Neural progenitor cell (in vitro differentiated cells): Measurements from ENCODE around the gene GNAQ. TPM values are rescaled to one million over a fixed set of nuclear protein-coding genes. Genes with fewer than 3 reads are reported as not detected.
"Not testable (repeated sequence)": the region's sequence is repeated elsewhere in the genome, so short reads cannot be mapped to it uniquely, and the experiment has no call there.

ENCODE experiments used
- DNase-seq: peaks from one replicate; pipeline ENCODE4 v3.0.0-alpha.2; 2016; ENCODE audit warnings: low spot score
- H2AFZ ChIP-seq: fragments of 200-600 bp; sonication (generic); replicated peaks from 2 replicates; pipeline ENCODE4 v1.6.1; 2016; ENCODE audit warnings: antibody characterized with exemption
- H3F3A ChIP-seq: fragments of 200-600 bp; sonication (generic); 2 replicates; pipeline ENCODE4 v1.6.1; 2016; ENCODE audit warnings: antibody characterized with exemption, low read depth
- H3K27ac ChIP-seq: fragments of 200-600 bp; sonication (generic); 2 replicates; pipeline ENCODE4 v1.5.1; 2016; ENCODE audit warnings: mild to moderate bottlenecking
- H3K27me3 ChIP-seq: fragments of 200-600 bp; sonication (generic); 2 replicates; pipeline ENCODE4 v1.6.1; 2016; ENCODE audit warnings: mild to moderate bottlenecking, moderate library complexity
- H3K36me3 ChIP-seq: fragments of 200-600 bp; sonication (generic); 2 replicates; pipeline ENCODE4 v1.5.1; 2016
- H3K4me1 ChIP-seq: fragments of 200-600 bp; sonication (generic); 2 replicates; pipeline ENCODE4 v1.6.1; 2016; ENCODE audit warnings: mixed run types
- H3K4me2 ChIP-seq: fragments of 200-600 bp; sonication (generic); 2 replicates; pipeline ENCODE4 v1.6.1; 2016
- H3K4me3 ChIP-seq: fragments of 200-600 bp; sonication (generic); 2 replicates; pipeline ENCODE4 v1.5.1; 2016
- H3K79me2 ChIP-seq: fragments of 200-600 bp; sonication (generic); 2 replicates; pipeline ENCODE4 v1.6.1; 2016; ENCODE audit warnings: low read depth
- H3K9ac ChIP-seq: fragments of 200-600 bp; sonication (generic); 2 replicates; pipeline ENCODE4 v1.6.1; 2016
- H3K9me3 ChIP-seq: fragments of 200-600 bp; sonication (generic); 2 replicates; pipeline ENCODE4 v1.5.1; 2016; ENCODE audit warnings: low read depth
- H4K20me1 ChIP-seq: fragments of 200-600 bp; sonication (generic); 2 replicates; pipeline ENCODE4 v1.6.1; 2016; ENCODE audit warnings: low read depth
- H3K27ac Mint-ChIP-seq: 3 replicates; pipeline ENCODE4 v1.8.0; 2021; ENCODE audit warnings: mixed read lengths
- H3K27me3 Mint-ChIP-seq: 2 replicates; pipeline ENCODE4 v1.8.0; 2022; ENCODE audit warnings: low read depth, mild to moderate bottlenecking, inconsistent platforms, moderate library complexity, mixed read lengths; ENCODE audit not compliant: insufficient read depth
- H3K36me3 Mint-ChIP-seq: 3 replicates; pipeline ENCODE4 v1.8.0; 2021; ENCODE audit warnings: mixed read lengths
- H3K4me1 Mint-ChIP-seq: 3 replicates; pipeline ENCODE4 v1.8.0; 2021; ENCODE audit warnings: mixed read lengths
- H3K4me3 Mint-ChIP-seq: 3 replicates; pipeline ENCODE4 v1.8.0; 2021; ENCODE audit warnings: mild to moderate bottlenecking, moderate library complexity, mixed read lengths
- H3K9me3 Mint-ChIP-seq: 3 replicates; pipeline ENCODE4 v1.8.0; 2020; ENCODE audit warnings: mixed read lengths
- CTCF ChIP-seq: fragments of 200-600 bp; sonication (generic); IDR thresholded peaks from 2 replicates; pipeline ENCODE4 v1.5.1; 2017; ENCODE audit warnings: antibody characterized with exemption, mild to moderate bottlenecking
- EZH2 ChIP-seq: fragments of 200-600 bp; sonication (generic); IDR thresholded peaks from 2 replicates; pipeline ENCODE4 v1.6.1; 2017; ENCODE audit warnings: antibody characterized with exemption, mild to moderate bottlenecking, moderate library complexity
- EZH2phosphoT487 ChIP-seq: fragments of 200-600 bp; sonication (generic); IDR thresholded peaks from 2 replicates; pipeline ENCODE4 v1.6.1; 2017; ENCODE audit warnings: antibody characterized with exemption
- total RNA-seq: library from RNA; depleted of rRNA; stranded (reverse); fragments of >200 nt; gene quantifications from 2 replicates; pipeline ENCODE4 v1.2.3, GENCODE V29; 2015; ENCODE audit warnings: low replicate concordance

Gene GNAQ
- total RNA-seq, 1 donor from 2014 or later: 87.9 TPM

- peaks cover 10% of the 10 kb centered on the region for H3K36me3 ChIP-seq
- no peak for DNase-seq
- no peak overlapping the region for H3K27ac Mint-ChIP-seq
- H4K20me1 ChIP-seq: no peaks in the 10 kb centered on the region
- H3K9ac ChIP-seq: no peak overlapping the region
- H3K4me1 ChIP-seq: peaks cover 6% of the 10 kb centered on the region
- no peak overlapping the region for H3K4me3 ChIP-seq
- no peak overlapping the region for H3K27ac ChIP-seq
- no peaks in the 10 kb centered on the region for H3K27me3 Mint-ChIP-seq
- H3K4me2 ChIP-seq: no peak overlapping the region
- H3K4me3 Mint-ChIP-seq: no peak overlapping the region
- TF ChIP-seq CTCF: no peak
- H3K36me3 Mint-ChIP-seq: peaks cover 43% of the 10 kb centered on the region
- no peaks in the 10 kb centered on the region for H3K9me3 ChIP-seq
- H3K4me1 Mint-ChIP-seq: peaks cover 10% of the 10 kb centered on the region
- no peaks in the 10 kb centered on the region for H3K79me2 ChIP-seq
- no peaks in the 10 kb centered on the region for H3F3A ChIP-seq
- H3K9me3 Mint-ChIP-seq: no peaks in the 10 kb centered on the region
- no peaks in the 10 kb centered on the region for H3K27me3 ChIP-seq
- no peak overlapping the region for H2AFZ ChIP-seq
Measured at GRCh38 chr9:77726289-77726688, 305.3 kb downstream of the GNAQ start.

GRCh38 chr9:77725820-77726219 lies 305.8 kb downstream of the GNAQ start:
- H3K36me3 Mint-ChIP-seq: peaks cover 44% of the 10 kb centered on the region
- H3K4me3 Mint-ChIP-seq: no peak overlapping the region

GRCh38 chr9:77725046-77725694 lies 306.4 kb downstream of the GNAQ start:
- no peak overlapping the region for H2AFZ ChIP-seq
- H3K4me1 ChIP-seq: peaks cover 5% of the 10 kb centered on the region
- H4K20me1 ChIP-seq: no peaks in the 10 kb centered on the region
- no peak overlapping the region for H3K4me3 ChIP-seq
- H3K79me2 ChIP-seq: no peaks in the 10 kb centered on the region
- Mint-ChIP-seq H3K27ac (no peak overlapping the region), H3K4me3 (no peak overlapping the region), H3K27me3 (no peaks in the 10 kb centered on the region), H3K4me1 (peaks cover 12% of the 10 kb centered on the region), H3K9me3 (no peaks in the 10 kb centered on the region), H3K36me3 (peaks cover 47% of the 10 kb centered on the region)
- H3K27me3 ChIP-seq: no peaks in the 10 kb centered on the region
- no peak for DNase-seq
- H3K4me2 ChIP-seq: no peak overlapping the region
- H3K9ac ChIP-seq: no peak overlapping the region
- TF ChIP-seq CTCF: no peak
- TF ChIP-seq EZH2: no peak
- no peak for TF ChIP-seq EZH2phosphoT487
- H3K27ac ChIP-seq: no peak overlapping the region
- H3F3A ChIP-seq: no peaks in the 10 kb centered on the region
- H3K9me3 ChIP-seq: no peaks in the 10 kb centered on the region
- peaks cover 10% of the 10 kb centered on the region for H3K36me3 ChIP-seq

More at GRCh38 chr9:77725820-77726219, 305.8 kb downstream of the GNAQ start:
- H3K4me1 Mint-ChIP-seq: peaks cover 10% of the 10 kb centered on the region
- H3K9me3 ChIP-seq: no peaks in the 10 kb centered on the region
- H3K27me3 Mint-ChIP-seq: no peaks in the 10 kb centered on the region
- H3K9me3 Mint-ChIP-seq: no peaks in the 10 kb centered on the region
- no peak for TF ChIP-seq EZH2phosphoT487
- no peak for TF ChIP-seq EZH2
- TF ChIP-seq CTCF: no peak
- H3K4me3 ChIP-seq: no peak overlapping the region
- no peak overlapping the region for H3K27ac ChIP-seq
- DNase-seq: no peak
- no peak overlapping the region for H3K4me2 ChIP-seq
- no peak overlapping the region for H3K9ac ChIP-seq
- H3K4me1 ChIP-seq: peaks cover 6% of the 10 kb centered on the region
- H3F3A ChIP-seq: no peaks in the 10 kb centered on the region
- peaks cover 10% of the 10 kb centered on the region for H3K36me3 ChIP-seq
- H4K20me1 ChIP-seq: no peaks in the 10 kb centered on the region
- H3K27ac Mint-ChIP-seq: no peak overlapping the region
- H2AFZ ChIP-seq: no peak overlapping the region
- no peaks in the 10 kb centered on the region for H3K79me2 ChIP-seq
- H3K27me3 ChIP-seq: no peaks in the 10 kb centered on the region

DNA sequence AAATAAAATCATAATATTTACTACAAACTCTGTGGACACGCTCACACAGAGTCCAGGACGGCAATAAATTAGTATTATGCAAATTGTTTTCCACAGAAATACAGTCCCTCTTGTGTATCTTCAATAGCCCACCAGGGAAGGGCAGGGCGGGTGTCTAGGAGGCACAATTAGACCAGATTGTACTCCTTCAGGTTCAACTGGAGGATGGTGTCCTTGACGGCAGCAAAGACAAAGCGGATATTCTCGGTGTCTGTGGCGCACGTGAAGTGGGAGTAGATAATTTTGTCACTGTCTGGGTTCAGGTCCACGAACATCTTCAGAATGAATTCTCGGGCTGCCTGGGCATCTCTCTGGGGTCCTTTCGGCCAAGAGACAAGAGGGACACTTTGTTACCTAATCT lies 310.5 kb downstream of the GNAQ start:
- H3F3A ChIP-seq, H3K27me3 Mint-ChIP-seq, H3K27ac ChIP-seq, H3K4me3 ChIP-seq, H3K36me3 ChIP-seq, H3K79me2 ChIP-seq, DNase-seq, H3K9me3 ChIP-seq, H3K9ac ChIP-seq, H3K4me3 Mint-ChIP-seq, H4K20me1 ChIP-seq, H3K27me3 ChIP-seq, H3K27ac Mint-ChIP-seq, H3K4me2 ChIP-seq, H2AFZ ChIP-seq, H3K9me3 Mint-ChIP-seq: not testable (repeated sequence)
- peaks cover 13% of the 10 kb centered on the region for H3K4me1 ChIP-seq
- peaks cover 22% of the 10 kb centered on the region for H3K4me1 Mint-ChIP-seq
- H3K36me3 Mint-ChIP-seq: peaks cover 29% of the 10 kb centered on the region
